NB4 (cell line): ENCODE measurements around the gene ARHGEF12.

Source experiments
- DNase-seq: peaks from one replicate; pipeline ENCODE4 v3.0.0; 2010; ENCODE audit warnings: low read depth
- H3K4me3 ChIP-seq: one replicate; pipeline ENCODE4 v1.5.1; 2011; ENCODE audit warnings: mild to moderate bottlenecking, low read depth, low read length, moderate library complexity
- CTCF ChIP-seq: IDR thresholded peaks from one replicate; pipeline ENCODE4 v1.5.1; 2012; ENCODE audit warnings: low read depth, low read length
- MAX ChIP-seq: IDR thresholded peaks from 2 replicates; pipeline ENCODE4 v1.6.1; 2011; ENCODE audit warnings: low read depth, low read length
- MYC ChIP-seq: IDR thresholded peaks from 2 replicates; pipeline ENCODE4 v1.6.1; 2011; ENCODE audit warnings: low read depth, low read length
- POLR2A ChIP-seq: IDR thresholded peaks from 2 replicates; pipeline ENCODE4 v1.6.1; 2011; ENCODE audit warnings: mild to moderate bottlenecking; ENCODE audit not compliant: insufficient read length; ENCODE audit errors: extremely low read depth

The ARHGEF12 gene

GRCh38 chr11:120331301-120331996 is 4.8 kb upstream of the ARHGEF12 start:
- DNase-seq = no peak
- no peak overlapping the region for H3K4me3 ChIP-seq
- no peak for TF ChIP-seq CTCF
- TF ChIP-seq MYC = no peak
- TF ChIP-seq POLR2A = no peak
- TF ChIP-seq MAX = no peak

- TF ChIP-seq MAX (no peak), POLR2A (no peak), CTCF (no peak), MYC (no peak)
- DNase-seq = no peak
- no peak overlapping the region for H3K4me3 ChIP-seq
These were observed 3.1 kb upstream of the ARHGEF12 start for GRCh38 chr11:120332822-120333716.

GRCh38 chr11:120333801-120334200 is 2.4 kb upstream of the ARHGEF12 start:
- no peak for TF ChIP-seq MAX
- no peak for TF ChIP-seq CTCF
- TF ChIP-seq MYC = no peak
- TF ChIP-seq POLR2A = no peak
- H3K4me3 ChIP-seq = no peak overlapping the region
- no peak for DNase-seq

- TF ChIP-seq POLR2A = no peak
- no peak for TF ChIP-seq MYC
- no peak for TF ChIP-seq CTCF
- TF ChIP-seq MAX = no peak
- no peak overlapping the region for H3K4me3 ChIP-seq
- no peak for DNase-seq
These were observed 1.9 kb upstream of the ARHGEF12 start for GRCh38 chr11:120334332-120334731.

- DNase-seq = peak; percentile 73
- TF ChIP-seq MYC (no peak), POLR2A (no peak), MAX (0 out of 2 replicates have a peak, but pooled peaks have one; percentile 4), CTCF (peak; percentile 75)
- H3K4me3 ChIP-seq = no peak overlapping the region
These were observed 1.2 kb upstream of the ARHGEF12 start for GRCh38 chr11:120334894-120335462.
